ENCODE measurements around the gene SAT1.

SAT1 gene

GRCh38 chrX:23779025-23779424, 3.9 kb upstream of the SAT1 start:
- no peak for DNase-seq

GRCh38 chrX:23782455-23782854, 518 bp upstream of the SAT1 start:
- no peak for DNase-seq

- DNase-seq, result no peak
These were observed 856 bp downstream of the SAT1 start for GRCh38 chrX:23783589-23784469.

- no peak for DNase-seq
These were observed 1.7 kb downstream of the SAT1 start for GRCh38 chrX:23784470-23785331.

GRCh38 chrX:23785580-23785979, 2.6 kb downstream of the SAT1 start:
- DNase-seq, result no peak

GRCh38 chrX:23786268-23786815, 3.4 kb downstream of the SAT1 start:
- DNase-seq, result no peak

- DNase-seq, result no peak
These were observed 4.8 kb downstream of the SAT1 start for GRCh38 chrX:23787745-23788118.

- DNase-seq, result no peak
These were observed 5.5 kb downstream of the SAT1 start for GRCh38 chrX:23788521-23788920.

GRCh38 chrX:23788946-23789345, 6.0 kb downstream of the SAT1 start:
- DNase-seq, result no peak

- no peak for DNase-seq
These were observed 6.6 kb downstream of the SAT1 start for GRCh38 chrX:23789386-23790154.

- DNase-seq, result no peak
These were observed 7.2 kb downstream of the SAT1 start for GRCh38 chrX:23790155-23790497.

GRCh38 chrX:23792861-23793553, 10.0 kb downstream of the SAT1 start:
- DNase-seq, result no peak

- no peak for DNase-seq
These were observed 12.2 kb downstream of the SAT1 start for GRCh38 chrX:23795221-23795620.

- no peak for DNase-seq
These were observed 14.6 kb downstream of the SAT1 start for GRCh38 chrX:23797371-23798128.

GRCh38 chrX:23799469-23800065, 16.6 kb downstream of the SAT1 start:
- DNase-seq, result no peak

GRCh38 chrX:23802431-23802830, 19.5 kb downstream of the SAT1 start:
- no peak for DNase-seq

- DNase-seq, result no peak
These were observed 21.0 kb downstream of the SAT1 start for GRCh38 chrX:23803931-23804381.

- DNase-seq, result no peak
These were observed 21.6 kb downstream of the SAT1 start for GRCh38 chrX:23804578-23804977.

- DNase-seq, result no peak
These were observed 22.4 kb downstream of the SAT1 start for GRCh38 chrX:23805389-23805788.

- no peak for DNase-seq
These were observed 27.3 kb downstream of the SAT1 start for GRCh38 chrX:23810279-23810678.

- DNase-seq, result no peak
These were observed 28.2 kb downstream of the SAT1 start for GRCh38 chrX:23811108-23811651.
